ENCODE results near the gene LDLR. TPM values are rescaled to one million over a fixed set of nuclear protein-coding genes. Genes with fewer than 3 reads are reported as not detected.
"Not testable (repeated sequence)": the region's sequence is repeated elsewhere in the genome, so short reads cannot be mapped to it uniquely, and the experiment has no call there.

LDLR gene
- total RNA-seq, 1 donor from 2014 or later: 153 TPM

GRCh38 chr19:11176466-11177193, 87.4 kb downstream of the LDLR start:
- DNase-seq (ENCODE audit: low read depth) (no peak), FAIRE-seq (no peak)
- TF ChIP-seq CTCF (IDR thresholded peaks at IDR 0.05; ENCODE audit: insufficient read depth, low read depth, low read length): no peak
- no peak for TF ChIP-seq EZH2 (IDR thresholded peaks at IDR 0.05; ENCODE audit: insufficient read depth, low read length)
- H3K4me3 ChIP-seq (ENCODE audit: insufficient read depth, low read depth, low read length): no peak overlapping the region
- no peak overlapping the region for H3K9ac ChIP-seq (ENCODE audit: low read length)
- H3K4me1 ChIP-seq (ENCODE audit: insufficient read depth, low read length): peaks cover 10% of the 10 kb centered on the region
- no peaks in the 10 kb centered on the region for H3K9me3 ChIP-seq (ENCODE audit: insufficient read depth, low read depth, low read length)
- Mint-ChIP-seq H3K4me1 (ENCODE audit: low read depth, unreplicated experiment) (no peaks in the 10 kb centered on the region), H3K27me3 (ENCODE audit: low read depth, unreplicated experiment) (no peaks in the 10 kb centered on the region), H3K36me3 (ENCODE audit: low read depth, unreplicated experiment) (peaks cover 37% of the 10 kb centered on the region), H3K27ac (ENCODE audit: unreplicated experiment) (no peak overlapping the region), H3K4me3 (ENCODE audit: unreplicated experiment) (no peak overlapping the region), H3K9me3 (ENCODE audit: unreplicated experiment) (no peaks in the 10 kb centered on the region)
- H3K36me3 ChIP-seq (ENCODE audit: insufficient read depth, low read length): peaks cover 22% of the 10 kb centered on the region
- no peak overlapping the region for H2AFZ ChIP-seq (ENCODE audit: low read depth, low read length)
- no peak overlapping the region for H3K4me2 ChIP-seq (ENCODE audit: low read length)
- no peaks in the 10 kb centered on the region for H3K79me2 ChIP-seq (ENCODE audit: insufficient read depth, low read length)
- H3K27me3 ChIP-seq (ENCODE audit: insufficient read depth, low read length): no peaks in the 10 kb centered on the region
- H4K20me1 ChIP-seq (ENCODE audit: insufficient read depth, low read length): peaks cover 8% of the 10 kb centered on the region
- H3K27ac ChIP-seq (ENCODE audit: low read depth, low read length): no peak overlapping the region

GRCh38 chr19:11177592-11177991, 88.3 kb downstream of the LDLR start:
- Histone ChIP-seq H3K4me2 (ENCODE audit: low read length) (no peak overlapping the region), H4K20me1 (ENCODE audit: insufficient read depth, low read length) (peaks cover 8% of the 10 kb centered on the region), H2AFZ (ENCODE audit: low read depth, low read length) (no peak overlapping the region), H3K9ac (ENCODE audit: low read length) (no peak overlapping the region), H3K36me3 (ENCODE audit: insufficient read depth, low read length) (peaks cover 19% of the 10 kb centered on the region), H3K9me3 (ENCODE audit: insufficient read depth, low read depth, low read length) (no peaks in the 10 kb centered on the region), H3K4me3 (ENCODE audit: insufficient read depth, low read depth, low read length) (no peak overlapping the region), H3K79me2 (ENCODE audit: insufficient read depth, low read length) (no peaks in the 10 kb centered on the region), H3K27ac (ENCODE audit: low read depth, low read length) (no peak overlapping the region), H3K27me3 (ENCODE audit: insufficient read depth, low read length) (no peaks in the 10 kb centered on the region), H3K4me1 (ENCODE audit: insufficient read depth, low read length) (peaks cover 10% of the 10 kb centered on the region)
- no peak overlapping the region for H3K4me3 Mint-ChIP-seq (ENCODE audit: unreplicated experiment)
- H3K9me3 Mint-ChIP-seq (ENCODE audit: unreplicated experiment): no peaks in the 10 kb centered on the region
- H3K27ac Mint-ChIP-seq (ENCODE audit: unreplicated experiment): no peak overlapping the region
- peaks cover 33% of the 10 kb centered on the region for H3K36me3 Mint-ChIP-seq (ENCODE audit: low read depth, unreplicated experiment)
- no peaks in the 10 kb centered on the region for H3K27me3 Mint-ChIP-seq (ENCODE audit: low read depth, unreplicated experiment)
- no peak for TF ChIP-seq EZH2 (IDR thresholded peaks at IDR 0.05; ENCODE audit: insufficient read depth, low read length)
- TF ChIP-seq CTCF (IDR thresholded peaks at IDR 0.05; ENCODE audit: insufficient read depth, low read depth, low read length): no peak
- DNase-seq (ENCODE audit: low read depth) (no peak), FAIRE-seq (no peak)
- H3K4me1 Mint-ChIP-seq (ENCODE audit: low read depth, unreplicated experiment): no peaks in the 10 kb centered on the region

DNA sequence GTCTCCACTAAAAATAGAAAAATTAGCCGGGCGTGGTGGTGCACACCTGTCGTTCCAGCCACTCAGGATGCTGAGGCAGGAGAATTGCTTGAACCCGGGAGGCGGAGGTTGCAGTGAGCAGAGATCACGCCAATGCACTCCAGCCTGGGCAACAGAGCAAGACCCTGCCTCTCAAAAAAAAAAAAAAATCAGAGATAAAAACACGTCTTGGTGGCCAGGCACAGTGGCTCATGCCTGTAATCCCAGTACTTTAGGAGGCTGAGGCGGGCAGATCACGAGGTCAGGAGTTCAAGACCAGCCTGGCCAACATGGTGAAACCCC, 89.8 kb downstream of the LDLR start:
- not testable (repeated sequence) for H3K9me3 Mint-ChIP-seq (ENCODE audit: unreplicated experiment); FAIRE-seq; H3K27me3 ChIP-seq (ENCODE audit: insufficient read depth, low read length); H3K27ac ChIP-seq (ENCODE audit: low read depth, low read length); H2AFZ ChIP-seq (ENCODE audit: low read depth, low read length); H3K4me3 ChIP-seq (ENCODE audit: insufficient read depth, low read depth, low read length); H3K4me3 Mint-ChIP-seq (ENCODE audit: unreplicated experiment); DNase-seq (ENCODE audit: low read depth); H3K9ac ChIP-seq (ENCODE audit: low read length); H3K79me2 ChIP-seq (ENCODE audit: insufficient read depth, low read length); H3K27ac Mint-ChIP-seq (ENCODE audit: unreplicated experiment); H4K20me1 ChIP-seq (ENCODE audit: insufficient read depth, low read length); H3K4me1 Mint-ChIP-seq (ENCODE audit: low read depth, unreplicated experiment); H3K27me3 Mint-ChIP-seq (ENCODE audit: low read depth, unreplicated experiment); H3K9me3 ChIP-seq (ENCODE audit: insufficient read depth, low read depth, low read length)
- peak overlapping the region; percentile 46 for H3K4me2 ChIP-seq (ENCODE audit: low read length)
- peaks cover 33% of the 10 kb centered on the region for H3K36me3 Mint-ChIP-seq (ENCODE audit: low read depth, unreplicated experiment)
- H3K36me3 ChIP-seq (ENCODE audit: insufficient read depth, low read length): peaks cover 21% of the 10 kb centered on the region
- peaks cover 10% of the 10 kb centered on the region for H3K4me1 ChIP-seq (ENCODE audit: insufficient read depth, low read length)

Measured in astrocyte (in vitro differentiated cells and primary cell).